Hindlimb muscle (tissue), 1 donor: ENCODE data around the gene PNLDC1. TPM values are rescaled to one million over a fixed set of nuclear protein-coding genes. Genes with fewer than 3 reads are reported as not detected.
"Not testable (repeated sequence)": the region's sequence is repeated elsewhere in the genome, so short reads cannot be mapped to it uniquely, and the experiment has no call there.

Experiments used
- DNase-seq: peaks from one replicate; pipeline ENCODE4 v3.0.0-alpha.2; 2013
- polyA plus RNA-seq: library from polyadenylated mRNA; unstranded; fragments of 120-200 nt; gene quantifications from one replicate; pipeline ENCODE4 v1.2.1, GENCODE V29; 2013; ENCODE audit not compliant: insufficient read length

The PNLDC1 gene
- polyA plus RNA-seq, 1 donor, result 0.39 TPM

DNA sequence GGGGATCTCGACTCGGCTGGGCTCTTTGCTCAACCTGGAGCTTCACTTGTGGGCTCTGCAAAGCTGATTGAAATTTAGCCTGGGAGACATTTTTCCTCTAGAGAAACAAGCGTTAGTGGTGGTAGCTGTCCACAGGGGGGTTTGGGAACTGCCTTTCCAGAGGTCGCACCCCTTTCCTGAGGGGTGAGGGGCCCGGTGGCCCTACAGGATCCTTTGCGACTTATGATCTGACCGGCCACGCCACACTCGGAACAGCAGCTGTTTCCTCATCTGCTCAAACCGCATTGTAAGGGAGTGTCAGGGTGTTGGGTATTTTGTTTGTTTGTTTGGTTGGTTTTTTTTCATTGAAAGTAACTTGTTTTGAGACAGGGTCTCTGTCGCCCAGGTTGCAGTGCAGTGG lies 21.0 kb downstream of the PNLDC1 start:
- DNase-seq, result no peak

DNA sequence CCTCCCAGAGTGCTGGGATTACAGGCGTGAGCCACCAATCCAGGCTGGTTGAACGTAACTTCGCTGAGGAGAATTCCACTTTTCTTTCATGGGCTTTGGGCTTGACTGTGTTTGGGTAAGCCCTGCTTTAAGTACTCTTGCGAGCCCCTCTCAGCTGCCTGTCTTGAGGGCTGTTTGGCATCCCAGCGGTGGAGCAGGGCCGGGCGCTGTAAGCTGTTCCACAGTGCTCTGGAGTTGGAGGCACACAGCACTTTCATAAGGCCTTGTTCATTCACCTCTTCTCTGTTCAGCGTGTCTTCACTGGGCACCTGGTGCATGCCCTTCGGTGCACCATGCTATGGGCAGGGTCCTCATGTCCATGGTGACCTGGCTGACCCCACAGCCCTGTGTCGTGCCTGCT lies 21.6 kb downstream of the PNLDC1 start:
- DNase-seq, result no peak

DNA sequence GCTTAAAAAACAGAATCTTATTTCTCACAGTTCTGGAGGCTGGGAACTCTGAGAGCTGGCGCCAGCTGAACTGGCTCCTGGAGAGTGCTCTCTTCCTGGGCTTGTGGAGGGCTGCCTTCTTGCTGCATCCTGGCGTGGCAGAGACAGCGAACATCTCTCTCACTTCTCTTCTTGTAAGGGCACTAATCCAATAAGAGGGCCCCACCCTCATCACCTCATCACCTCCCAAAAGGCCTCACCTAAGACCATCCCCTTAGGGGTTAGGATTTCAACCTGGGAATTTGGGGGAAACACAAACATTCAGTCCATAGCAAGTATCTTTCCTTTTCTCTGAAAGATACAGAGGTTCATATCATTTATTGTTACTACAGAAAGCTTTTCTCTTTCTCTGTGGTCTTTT lies 23.9 kb downstream of the PNLDC1 start:
- no peak for DNase-seq

DNA sequence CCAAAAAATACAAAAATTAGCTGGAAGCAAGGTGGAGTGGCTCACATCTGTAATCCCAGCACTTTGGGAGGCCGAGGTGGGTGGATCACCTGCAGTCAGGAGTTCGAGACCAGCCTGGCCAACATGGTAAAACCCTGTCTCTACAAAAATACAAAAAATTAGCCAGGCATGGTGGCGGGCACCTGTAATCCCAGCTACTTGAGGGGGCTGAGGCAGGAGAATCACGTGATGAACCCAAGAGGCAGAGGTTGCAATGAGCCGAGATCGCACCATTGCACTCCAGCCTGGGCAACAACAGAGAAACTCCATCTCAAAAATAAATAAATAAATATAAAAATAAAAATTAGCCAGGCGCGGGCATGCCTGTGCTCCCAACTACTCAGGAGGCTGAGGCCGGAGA lies 24.6 kb downstream of the PNLDC1 start:
- not testable (repeated sequence) for DNase-seq

DNA sequence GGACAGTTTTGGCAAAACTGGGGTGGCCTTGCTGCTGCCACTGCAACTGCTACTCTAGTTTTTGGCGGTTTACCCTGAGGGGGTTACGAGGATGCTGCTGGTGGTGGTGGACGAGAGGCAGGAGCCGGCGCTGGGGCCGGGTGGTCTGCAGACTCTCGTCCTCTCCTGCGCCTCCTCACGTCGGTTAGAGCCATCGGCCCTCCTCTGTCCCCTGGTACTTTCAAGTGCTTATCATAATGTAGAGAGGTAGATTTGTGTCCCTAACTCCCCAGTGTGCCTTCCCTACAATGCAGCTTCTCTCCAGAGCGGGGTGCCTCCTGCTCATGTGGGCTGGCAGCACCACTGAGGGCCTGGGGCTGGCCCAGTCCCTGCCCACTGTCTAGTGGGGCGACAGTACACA lies 25.9 kb downstream of the PNLDC1 start:
- DNase-seq, result no peak

DNA sequence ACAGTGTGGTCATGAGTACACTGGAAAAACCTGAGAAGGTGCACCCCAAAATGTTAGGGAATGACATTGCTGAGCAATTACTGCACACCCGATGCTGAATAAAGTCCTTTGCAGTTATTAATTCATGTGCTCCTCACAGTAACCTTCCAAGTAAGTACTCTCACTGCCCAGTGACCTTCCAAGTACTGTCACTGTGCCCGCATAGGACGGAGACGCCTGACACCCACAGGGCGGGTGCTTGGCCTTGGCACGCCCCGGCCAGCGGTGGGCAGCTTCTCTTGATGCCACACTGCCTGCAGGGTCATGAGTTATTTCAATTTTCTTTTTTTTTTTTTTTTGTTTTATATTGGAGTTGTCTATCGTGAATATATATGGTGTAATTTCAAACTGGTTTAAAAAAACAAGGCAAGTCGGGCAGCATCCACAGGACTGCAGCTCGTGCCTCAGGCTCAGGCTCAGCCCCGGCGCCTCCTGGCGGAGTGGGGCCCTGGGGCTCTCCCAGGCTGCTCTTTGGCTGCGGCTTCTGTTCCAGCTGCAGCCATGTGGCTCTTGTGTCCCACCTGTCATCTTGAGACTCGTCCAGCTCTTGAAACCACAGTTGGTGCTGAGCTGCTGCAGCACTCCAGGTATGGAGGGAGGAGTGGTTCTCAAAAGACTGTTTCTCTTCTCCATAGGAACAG lies 27.0 kb downstream of the PNLDC1 start:
- no peak for DNase-seq

DNA sequence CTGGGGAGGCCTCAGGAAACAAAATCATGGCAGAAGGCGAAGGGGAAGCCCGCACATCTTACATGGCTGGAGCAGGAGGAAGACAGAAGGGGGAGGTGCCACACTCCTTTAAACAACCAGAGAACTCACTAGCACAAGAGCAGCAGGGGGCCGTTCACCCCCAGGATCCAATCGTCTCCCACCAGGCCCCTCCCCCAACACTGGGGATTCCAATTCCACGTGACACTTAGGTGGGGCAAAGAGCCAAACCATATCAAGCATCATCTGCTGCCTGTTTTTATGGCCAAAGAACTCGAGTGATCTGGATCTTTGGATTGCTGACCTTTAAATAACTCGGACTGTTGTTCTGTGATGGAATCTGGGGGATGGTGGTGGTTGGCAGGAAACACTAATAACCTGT lies 28.0 kb downstream of the PNLDC1 start:
- DNase-seq, result no peak

DNA sequence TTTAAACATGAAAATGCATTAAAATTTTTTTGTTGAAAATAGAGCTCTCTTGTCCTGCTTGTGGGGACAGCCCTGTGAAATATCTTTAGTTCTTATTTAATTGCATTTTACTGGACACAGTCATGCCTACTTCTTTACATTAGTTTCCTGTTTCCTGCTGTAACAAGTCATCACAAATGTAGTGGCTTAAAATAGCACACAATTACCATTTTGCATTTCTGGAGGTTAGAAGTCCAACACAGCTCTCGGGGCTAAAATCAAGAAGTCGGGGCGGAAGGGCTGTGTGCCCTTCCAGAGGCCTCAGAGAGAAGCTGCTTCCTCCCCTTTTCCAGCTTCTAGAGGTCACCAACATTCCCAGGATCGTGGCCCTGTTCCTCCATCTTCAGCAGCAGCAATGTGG lies 29.4 kb downstream of the PNLDC1 start:
- no peak for DNase-seq

DNA sequence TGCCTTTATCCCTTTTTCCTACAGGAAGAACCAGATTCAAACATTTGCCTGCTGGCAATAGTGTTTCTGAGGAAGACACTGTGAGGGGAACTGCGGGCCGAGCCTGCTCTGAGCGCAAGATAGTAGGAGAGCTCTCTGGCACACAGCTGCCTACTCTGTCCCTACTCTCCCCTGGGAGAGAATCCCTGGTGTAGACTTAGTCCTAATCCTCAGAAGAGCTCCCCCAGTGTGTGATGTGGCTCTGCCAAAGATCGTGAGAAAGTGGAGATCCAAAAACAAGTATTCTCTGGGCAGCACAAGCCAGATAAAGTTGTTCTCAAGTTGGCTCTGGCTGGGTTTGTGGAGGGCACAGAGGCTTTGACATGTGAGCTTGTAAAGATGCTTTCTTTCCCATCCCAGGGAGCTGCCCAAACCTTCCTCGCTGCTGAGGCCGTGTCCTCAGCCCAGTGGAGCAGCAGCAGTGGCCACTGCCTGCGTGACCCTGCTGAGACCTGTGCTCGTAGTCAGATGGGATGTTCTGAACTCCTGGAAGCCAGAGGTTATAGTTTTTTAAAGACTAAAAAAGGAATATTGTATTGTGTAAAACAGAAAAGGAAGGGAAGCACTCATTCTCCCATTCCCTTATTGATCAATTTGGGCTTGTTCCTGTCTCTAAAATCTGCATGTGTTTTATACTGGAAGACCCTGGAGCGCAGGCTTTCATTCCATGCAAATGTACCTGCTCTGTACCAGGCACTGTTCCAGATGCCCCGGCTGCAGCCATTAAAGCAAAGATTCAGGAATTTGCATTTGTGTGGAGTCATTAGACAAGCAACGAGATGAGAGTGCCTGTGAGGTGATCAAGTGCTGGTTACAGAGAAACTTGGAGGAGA lies 30.7 kb downstream of the PNLDC1 start:
- DNase-seq, result no peak

DNA sequence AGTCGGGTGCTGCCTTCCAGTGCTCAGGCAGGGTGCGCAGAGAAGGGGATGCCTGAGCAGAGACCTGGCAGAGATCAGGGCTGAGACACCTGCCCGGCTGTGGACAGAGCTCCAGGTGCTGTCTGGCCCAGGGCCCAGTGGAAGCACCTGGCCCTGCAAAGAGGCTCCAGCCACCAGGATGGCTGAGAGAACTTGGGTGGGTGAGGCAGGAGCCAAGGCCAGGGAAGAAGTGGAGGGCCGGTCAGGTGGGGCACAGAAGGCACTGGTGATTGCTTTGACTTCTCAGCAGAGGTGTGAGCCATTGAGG lies 31.2 kb downstream of the PNLDC1 start:
- no peak for DNase-seq

DNA sequence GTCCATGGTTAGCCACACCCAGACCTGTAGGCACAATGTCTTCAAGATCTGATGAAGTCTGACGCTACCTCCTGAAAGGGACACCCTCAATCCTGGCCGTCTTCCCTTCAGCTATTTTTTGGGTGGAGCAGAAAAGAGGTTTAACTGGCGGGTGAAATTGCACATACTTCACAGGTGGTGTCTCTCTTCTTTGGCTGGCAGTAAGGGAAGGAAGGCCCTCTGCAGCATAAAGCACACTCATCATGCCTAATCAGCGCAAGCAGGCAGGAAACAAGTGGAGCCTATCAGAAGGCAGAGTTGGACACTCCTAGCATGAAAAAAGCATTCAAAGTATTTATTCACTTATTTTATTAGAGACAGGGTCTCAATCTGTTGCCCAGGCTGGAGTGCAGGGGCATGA lies 32.9 kb downstream of the PNLDC1 start:
- no peak for DNase-seq

DNA sequence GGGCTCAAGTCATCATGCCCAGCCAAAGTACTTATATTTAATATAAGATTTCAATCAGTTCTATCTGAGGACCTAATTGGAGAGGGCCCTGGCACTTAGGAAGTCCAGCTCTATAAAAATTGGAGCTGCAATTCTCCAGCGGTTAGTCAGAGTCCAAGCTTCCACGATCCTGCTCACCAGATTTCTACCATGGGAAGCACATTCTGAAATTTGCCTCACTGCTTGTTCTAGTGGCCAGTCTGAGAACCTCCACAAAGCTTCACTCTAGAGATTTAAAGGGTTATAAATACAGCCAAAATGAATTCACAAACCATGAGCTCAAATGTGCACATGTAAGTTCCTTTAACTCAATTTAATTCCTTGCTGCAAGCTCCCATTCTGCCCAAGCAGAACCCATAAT lies 33.5 kb downstream of the PNLDC1 start:
- no peak for DNase-seq

DNA sequence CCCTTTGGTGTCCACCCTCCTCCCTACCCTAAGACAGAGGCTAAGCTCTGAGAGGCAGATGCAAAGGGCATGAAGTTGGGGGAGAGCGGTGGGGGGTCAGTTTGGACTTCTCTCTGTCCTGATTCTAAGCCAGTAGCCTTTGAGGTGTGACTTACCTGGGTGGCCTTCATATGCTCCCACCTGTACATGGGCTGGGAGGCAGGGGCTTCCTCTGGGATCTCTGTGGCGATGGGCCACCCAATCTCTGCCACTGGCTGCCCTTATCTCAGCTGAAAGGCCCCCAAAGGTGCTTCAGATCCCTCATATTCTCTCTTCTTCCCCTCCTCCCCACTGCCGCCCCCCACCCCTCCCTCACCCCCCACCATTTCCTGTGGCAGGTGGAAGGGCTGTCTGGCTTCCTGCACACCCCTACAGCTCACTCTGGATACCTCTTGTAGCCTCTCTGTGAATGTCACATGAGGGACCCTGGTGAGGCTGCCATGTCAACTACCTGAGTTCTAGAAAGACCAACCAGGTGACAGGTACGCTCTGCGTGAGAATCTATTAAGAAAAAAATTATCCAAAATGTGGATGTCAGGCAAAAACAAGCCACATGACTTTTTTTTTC lies 34.0 kb downstream of the PNLDC1 start:
- no peak for DNase-seq

DNA sequence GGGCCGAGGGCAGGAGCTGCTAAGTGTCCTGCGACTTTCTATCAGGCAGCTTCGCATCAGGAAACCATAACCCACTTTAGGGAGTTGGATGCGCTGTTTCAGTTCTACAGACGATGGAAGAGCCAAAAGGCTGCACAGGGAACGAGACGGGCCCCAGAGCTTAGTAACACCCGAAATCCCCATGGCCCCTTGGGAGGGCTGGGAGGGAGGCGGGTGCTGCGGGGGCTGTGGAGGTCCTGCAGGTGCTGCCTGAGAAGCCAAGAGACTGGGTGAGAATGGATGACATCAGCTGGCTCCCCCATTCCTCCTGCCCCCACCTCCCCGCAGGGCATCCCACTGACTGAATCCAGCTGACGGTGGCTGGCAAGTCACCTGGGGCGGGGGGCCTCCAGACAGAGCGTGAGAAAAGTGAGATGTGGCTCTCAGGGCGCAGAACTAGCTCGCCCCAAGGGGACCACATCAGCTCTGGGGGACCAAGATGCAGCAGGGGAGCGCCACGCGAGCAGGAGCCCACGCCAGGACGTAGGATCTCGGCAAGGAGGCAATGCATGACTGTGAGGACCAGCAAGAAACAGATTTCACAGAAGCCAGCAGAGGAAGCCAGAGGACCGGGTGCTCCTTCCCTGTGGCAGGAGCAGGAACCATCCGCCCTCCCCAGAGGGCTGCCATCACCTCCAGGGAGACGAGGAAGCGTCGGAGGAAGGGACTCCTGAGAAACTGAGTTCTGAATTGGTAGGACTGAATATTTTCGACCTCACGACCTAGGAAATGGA lies 36.8 kb downstream of the PNLDC1 start:
- DNase-seq, result no peak

DNA sequence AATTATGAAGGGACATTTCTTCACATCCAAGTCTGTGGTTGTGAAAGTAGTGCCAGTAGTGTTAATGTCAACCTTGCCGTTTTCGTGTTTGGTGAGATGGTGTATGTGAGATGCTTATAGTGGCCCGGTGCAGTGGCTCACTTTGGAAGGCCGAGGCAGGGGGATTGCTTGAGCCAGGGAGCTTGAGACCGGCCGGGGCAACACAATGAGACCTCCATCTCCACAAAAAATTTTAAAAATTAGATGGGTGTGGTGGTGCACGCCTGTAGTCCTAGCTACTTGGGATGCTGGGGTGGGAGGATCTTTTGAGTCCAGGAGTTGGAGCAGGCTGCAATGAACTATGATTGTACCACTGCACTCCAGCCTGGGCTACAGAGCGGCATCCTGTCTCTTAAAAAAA lies 37.4 kb downstream of the PNLDC1 start:
- no peak for DNase-seq

DNA sequence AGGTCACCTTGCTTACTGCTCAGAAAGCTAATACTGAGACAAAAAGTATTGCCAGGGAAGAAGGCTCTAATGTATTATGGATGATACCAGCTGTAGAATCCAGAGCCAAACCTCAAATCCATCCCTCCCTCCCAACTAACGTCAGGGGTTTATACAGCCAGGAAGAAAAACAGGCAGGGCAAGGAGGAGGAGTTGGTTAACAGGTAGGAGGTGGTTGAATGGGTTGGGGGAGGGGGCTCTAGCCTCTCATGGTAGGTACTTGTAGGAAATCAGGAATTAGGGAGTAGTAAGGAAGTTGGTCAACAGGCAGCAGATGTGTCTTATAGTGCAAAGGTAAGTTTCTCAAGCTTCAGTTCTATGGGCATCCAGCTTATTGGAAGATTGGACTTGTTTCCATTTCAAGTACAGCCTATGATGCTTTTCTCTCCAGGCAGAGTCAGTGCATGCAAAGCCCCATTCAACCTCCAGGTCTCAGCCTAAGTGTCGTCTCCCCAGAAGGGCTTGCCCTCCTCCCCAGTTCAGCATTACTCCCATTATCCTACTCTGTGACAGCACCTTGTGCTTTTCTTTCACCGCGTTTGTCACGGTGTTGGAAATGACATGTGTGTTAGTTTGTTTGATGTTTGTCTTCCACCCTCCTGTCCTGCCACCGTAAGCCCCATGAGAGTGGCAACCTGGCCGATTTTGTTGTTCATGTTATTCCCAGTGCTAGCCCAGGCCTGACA lies 38.1 kb downstream of the PNLDC1 start:
- DNase-seq, result no peak

DNA sequence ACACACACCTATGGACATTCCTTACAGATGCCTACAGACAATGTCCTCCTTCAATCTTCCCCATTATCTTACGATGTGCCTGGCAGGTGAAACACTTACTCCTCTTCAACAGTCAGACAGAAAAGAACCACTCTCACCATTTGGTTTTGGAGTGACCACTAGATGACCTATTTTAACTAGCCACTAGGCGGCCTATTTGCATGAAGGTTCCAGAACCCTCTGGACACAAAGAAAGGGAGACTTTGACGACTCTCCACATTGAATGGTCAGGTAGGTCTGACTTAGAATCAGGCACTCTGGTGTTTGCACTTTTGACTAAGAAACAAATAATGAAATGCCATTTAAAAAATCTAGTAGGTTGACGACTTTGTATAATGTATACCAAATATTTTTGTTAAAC lies 42.0 kb downstream of the PNLDC1 start:
- no peak for DNase-seq

DNA sequence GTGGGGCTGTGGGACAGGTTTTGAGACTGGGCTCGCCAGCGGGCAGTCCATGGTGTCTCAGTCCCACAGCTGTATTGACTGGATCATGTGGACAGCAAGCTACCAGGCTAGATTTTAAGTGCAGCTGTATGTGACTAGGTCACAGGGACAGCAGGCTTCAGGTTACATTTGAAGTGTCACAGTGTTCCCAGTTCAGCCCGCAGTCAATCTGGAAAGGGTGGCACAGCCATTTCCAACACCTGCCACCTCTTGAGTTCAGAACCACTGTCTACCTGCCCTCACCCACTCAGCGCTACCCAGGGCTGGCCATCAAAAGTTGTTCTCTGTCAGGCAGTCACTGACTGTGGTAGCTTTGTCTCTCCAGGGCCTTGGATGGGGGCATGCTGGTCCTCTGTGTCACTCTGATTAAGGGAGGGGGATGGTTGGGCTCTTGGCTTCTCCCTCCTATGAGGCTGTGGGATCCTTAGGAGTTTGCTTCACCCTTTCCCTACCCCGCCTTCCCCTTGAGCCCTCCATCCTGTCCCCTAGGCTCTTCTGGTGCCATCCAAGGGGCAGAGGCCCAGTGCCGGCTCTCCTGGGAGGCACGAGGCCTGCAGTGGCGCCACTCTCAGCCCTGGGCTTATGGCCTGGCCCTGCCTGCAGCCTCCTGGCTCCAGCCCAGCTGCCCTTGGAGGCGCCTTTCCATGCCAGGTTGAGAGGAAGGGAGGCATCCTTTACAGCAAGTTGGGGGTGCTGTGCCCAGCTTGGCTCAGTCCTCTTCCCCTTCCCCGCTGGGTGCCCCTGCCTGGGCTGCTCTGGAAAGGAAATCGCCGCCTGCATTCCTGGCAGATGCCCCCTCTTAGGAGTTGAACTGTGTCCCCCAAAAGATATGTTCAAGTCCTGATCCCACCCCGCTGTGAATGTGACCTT lies 44.9 kb downstream of the PNLDC1 start:
- no peak for DNase-seq

DNA sequence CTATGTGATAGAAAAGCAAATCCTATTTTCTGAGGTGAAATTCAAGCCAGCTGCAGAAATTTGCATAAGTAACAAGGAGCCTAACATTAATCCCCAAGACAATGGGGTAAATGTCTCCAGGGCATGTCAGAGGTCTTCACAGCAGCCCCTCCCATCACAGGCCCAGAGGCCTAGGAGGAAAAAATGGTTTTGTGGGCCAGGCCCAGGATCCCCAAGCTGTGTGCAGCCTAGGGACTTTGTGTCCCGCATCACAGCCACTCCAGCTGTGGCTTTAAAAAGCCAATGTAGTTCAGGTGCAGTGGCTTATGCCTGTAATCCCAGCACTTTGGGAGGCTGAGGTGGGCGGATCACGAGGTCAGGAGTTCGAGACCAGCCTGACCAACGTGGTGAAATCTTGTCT lies 48.5 kb downstream of the PNLDC1 start:
- DNase-seq, result not testable (repeated sequence)

DNA sequence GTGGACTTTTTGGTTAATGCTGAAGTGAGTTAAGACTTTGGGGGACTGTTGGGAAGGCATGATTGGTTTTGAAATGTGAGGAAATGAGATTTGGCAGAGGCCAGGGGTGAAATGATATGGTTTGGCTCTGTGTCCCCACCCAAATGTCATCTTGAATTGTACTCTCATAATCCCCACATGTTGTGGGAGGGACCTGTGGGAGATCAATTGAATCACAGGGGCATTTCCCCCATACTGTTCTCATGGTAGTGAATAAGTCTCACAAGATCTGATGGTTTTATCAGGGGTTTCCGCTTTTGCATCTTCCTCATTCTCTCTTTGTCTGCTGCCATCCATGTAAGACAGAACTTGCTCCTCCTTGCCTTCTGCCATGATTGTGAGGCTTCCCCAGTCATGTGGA lies 49.8 kb downstream of the PNLDC1 start:
- DNase-seq, result not testable (repeated sequence)

DNA sequence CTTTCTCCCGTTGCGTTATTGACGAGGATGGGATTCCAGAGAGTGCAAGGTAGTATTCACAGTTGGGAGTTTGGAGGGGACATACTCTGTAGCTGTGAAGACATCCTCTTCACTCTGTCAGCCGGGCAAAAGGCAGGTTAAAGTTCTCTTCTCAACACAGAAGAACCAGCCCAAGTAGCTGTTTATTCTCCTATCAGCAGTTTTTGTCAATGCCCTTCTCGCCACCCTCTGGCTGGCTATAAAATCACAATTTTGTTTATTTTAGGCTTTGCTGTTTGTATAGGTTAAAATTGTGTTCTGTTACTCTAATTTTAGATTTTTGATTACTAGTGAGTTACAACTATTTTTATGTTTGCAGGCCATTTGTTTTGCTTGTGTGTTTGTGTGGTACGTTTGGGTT lies 52.8 kb downstream of the PNLDC1 start:
- DNase-seq, result no peak
